H1 (cell line): ENCODE results near the gene LMNTD1. TPM values are rescaled to one million over a fixed set of nuclear protein-coding genes. Genes with fewer than 3 reads are reported as not detected.

Experiments
- CTCF ChIA-PET: fragments of 300-600 bp; sonication (Branson Sonifier 250); formaldehyde crosslinking; loops from one replicate; lab custom pipeline; 2021; ENCODE audit not compliant: partially characterized antibody; lab: Charles Lee
- POLR2A ChIA-PET: fragments of 300-600 bp; sonication (Branson Sonifier 250); formaldehyde crosslinking; loops from one replicate; lab custom pipeline; 2021; ENCODE audit warnings: inconsistent platforms; ENCODE audit not compliant: partially characterized antibody; lab: Charles Lee
- DNase-seq, 2 experiments: peaks; one replicate each; pipeline versions ENCODE4 v3.0.0 to v3.0.0-alpha.2; 2010 to 2022; ENCODE audit warnings: low spot score in 2 of 2, low read depth in 1 of 2, mixed read lengths in 1 of 2
- FAIRE-seq: peaks from 2 replicates; lab custom pipeline; 2011; peaks lifted over from hg19 to GRCh38; lab: Jason Lieb, UNC
- H2AFZ ChIP-seq: 2 replicates; pipeline ENCODE4 v1.8.1; 2012; ENCODE audit warnings: low read length, inconsistent platforms
- H2AK5ac ChIP-seq: 2 replicates; pipeline ENCODE4 v1.6.1; 2013; ENCODE audit warnings: low read depth, low read length
- H2BK120ac ChIP-seq: replicated peaks from 2 replicates; pipeline ENCODE3; 2013; ENCODE audit warnings: low read depth, low read length, inconsistent platforms
- H2BK12ac ChIP-seq: 2 replicates; pipeline ENCODE4 v1.6.1; 2013; ENCODE audit warnings: low read depth, low read length
- H2BK15ac ChIP-seq: 2 replicates; pipeline ENCODE4 v1.6.1; 2013; ENCODE audit warnings: low read length
- H2BK20ac ChIP-seq: 2 replicates; pipeline ENCODE4 v1.6.1; 2013; ENCODE audit warnings: low read length
- H2BK5ac ChIP-seq: 2 replicates; pipeline ENCODE4 v1.6.1; 2013; ENCODE audit warnings: low read depth, low read length
- H3K14ac ChIP-seq: 2 replicates; pipeline ENCODE4 v1.6.1; 2013; ENCODE audit warnings: inconsistent platforms; ENCODE audit not compliant: insufficient read length
- H3K18ac ChIP-seq: 2 replicates; pipeline ENCODE4 v1.6.1; 2013; ENCODE audit warnings: low read length; ENCODE audit errors: extremely low read depth
- H3K23ac ChIP-seq: 2 replicates; pipeline ENCODE4 v1.6.1; 2013; ENCODE audit warnings: inconsistent platforms; ENCODE audit not compliant: insufficient read length
- H3K23me2 ChIP-seq: 2 replicates; pipeline ENCODE4 v1.6.1; 2013; ENCODE audit warnings: low read depth, low read length
- H3K27ac ChIP-seq: 2 replicates; pipeline ENCODE4 v1.6.1; 2011; ENCODE audit warnings: low read depth, low read length, inconsistent platforms
- H3K27me3 ChIP-seq, 4 experiments: replicated peaks in 1 of 4; 1 replicate in 1 of 4; 2 replicates in 3 of 4; pipeline versions ENCODE4 v1.6.1 to v1.8.1; 2011 to 2013; ENCODE audit warnings: low read length in 3 of 4, mild to moderate bottlenecking in 3 of 4, inconsistent platforms in 2 of 4, mixed read lengths in 2 of 4, moderate library complexity in 1 of 4; ENCODE audit not compliant: control insufficient read depth in 3 of 4, insufficient read depth in 3 of 4; ENCODE audit errors: extremely low read depth in 1 of 4
- H3K36me3 ChIP-seq, 4 experiments: 2 replicates each; pipeline versions ENCODE4 v1.6.1 to v1.8.1; 2011 to 2013; ENCODE audit warnings: mild to moderate bottlenecking in 4 of 4, low read length in 3 of 4, moderate library complexity in 2 of 4, control low read depth in 1 of 4, inconsistent platforms in 1 of 4; ENCODE audit not compliant: insufficient read depth in 4 of 4, control insufficient read depth in 2 of 4
- H3K4ac ChIP-seq: replicated peaks from 2 replicates; pipeline ENCODE3; 2013; ENCODE audit warnings: low read length, low read depth, mixed read lengths, inconsistent platforms; ENCODE audit not compliant: insufficient read length
- H3K4me1 ChIP-seq, 4 experiments: replicated peaks in 1 of 4; 1 replicate in 1 of 4; 2 replicates in 3 of 4; pipeline versions ENCODE4 v1.6.1 to v1.8.1; 2011 to 2013; ENCODE audit warnings: low read length in 3 of 4, inconsistent platforms in 2 of 4, mixed read lengths in 1 of 4; ENCODE audit not compliant: insufficient read depth in 4 of 4, control insufficient read depth in 3 of 4
- H3K4me2 ChIP-seq, 2 experiments: 2 replicates each; pipeline versions ENCODE4 v1.6.1 to v1.8.1; 2011 to 2013; ENCODE audit warnings: low read depth in 2 of 2, low read length in 2 of 2, control low read depth in 1 of 2, inconsistent platforms in 1 of 2, mild to moderate bottlenecking in 1 of 2; ENCODE audit not compliant: insufficient read depth in 1 of 2
- H3K4me3 ChIP-seq, 4 experiments: fragments of 200-600, 300-600 bp in 1 of 4; sonication (generic), shearing (Covaris generic), sonication (Bioruptor Twin) in 1 of 4; 2 replicates each; pipeline versions ENCODE4 v1.5.1 to v1.8.1; 2011 to 2016; ENCODE audit warnings: low read length in 4 of 4, low read depth in 3 of 4, control low read depth in 2 of 4, inconsistent platforms in 2 of 4, mild to moderate bottlenecking in 2 of 4, mixed read lengths in 1 of 4, moderate library complexity in 1 of 4; ENCODE audit not compliant: insufficient read depth in 2 of 4; ENCODE audit errors: extremely low read depth in 1 of 4
- H3K56ac ChIP-seq: replicated peaks from 2 replicates; pipeline ENCODE3; 2013; ENCODE audit warnings: low read depth, mild to moderate bottlenecking, mixed read lengths, low read length, inconsistent platforms; ENCODE audit not compliant: insufficient read length
- H3K79me1 ChIP-seq: 2 replicates; pipeline ENCODE4 v1.6.1; 2013; ENCODE audit warnings: low read depth, low read length, control low read depth
- H3K79me2 ChIP-seq, 2 experiments: 2 replicates each; pipeline versions ENCODE4 v1.6.1 to v1.8.1; 2012 to 2013; ENCODE audit warnings: low read length in 2 of 2, mild to moderate bottlenecking in 2 of 2, inconsistent platforms in 1 of 2; ENCODE audit not compliant: insufficient read depth in 2 of 2, control insufficient read depth in 1 of 2
- H3K9ac ChIP-seq, 4 experiments: replicated peaks in 1 of 4; 1 replicate in 1 of 4; 2 replicates in 3 of 4; pipeline versions ENCODE4 v1.6.1 to v1.8.1; 2011 to 2013; ENCODE audit warnings: low read depth in 3 of 4, low read length in 3 of 4, control low read depth in 2 of 4, mild to moderate bottlenecking in 2 of 4, moderate library complexity in 2 of 4, inconsistent platforms in 1 of 4; ENCODE audit errors: extremely low read depth in 1 of 4
- H3K9me3 ChIP-seq, 2 experiments: 2 replicates each; pipeline versions ENCODE4 v1.6.1 to v1.8.1; 2012 to 2013; ENCODE audit warnings: mild to moderate bottlenecking in 2 of 2, moderate library complexity in 2 of 2, control low read depth in 1 of 2, inconsistent platforms in 1 of 2, low read depth in 1 of 2, low read length in 1 of 2, mixed read lengths in 1 of 2; ENCODE audit not compliant: insufficient read depth in 2 of 2
- H4K20me1 ChIP-seq, 2 experiments: replicated peaks in 1 of 2; 2 replicates each; pipeline versions ENCODE3 to v1.8.1; 2011 to 2013; ENCODE audit warnings: inconsistent platforms in 2 of 2, low read length in 2 of 2, mild to moderate bottlenecking in 1 of 2; ENCODE audit not compliant: insufficient read depth in 2 of 2, control insufficient read depth in 1 of 2
- H4K5ac ChIP-seq: 2 replicates; pipeline ENCODE4 v1.6.1; 2013; ENCODE audit warnings: low read length, low read depth, mixed read lengths, inconsistent platforms; ENCODE audit not compliant: insufficient read length
- H4K8ac ChIP-seq: 2 replicates; pipeline ENCODE4 v1.8.0; 2013; ENCODE audit warnings: mild to moderate bottlenecking, moderate library complexity, low read length, inconsistent platforms; ENCODE audit not compliant: insufficient read depth; ENCODE audit errors: extremely low read depth
- H4K91ac ChIP-seq: replicated peaks from 2 replicates; pipeline ENCODE3; 2013; ENCODE audit warnings: low read length, mixed read lengths, inconsistent platforms; ENCODE audit not compliant: insufficient read length
- ATF3 ChIP-seq: IDR thresholded peaks from 2 replicates; pipeline ENCODE4 v1.6.1; 2011; ENCODE audit warnings: low read depth, mild to moderate bottlenecking, low read length; ENCODE audit not compliant: insufficient read depth
- BACH1 ChIP-seq: IDR thresholded peaks from 2 replicates; pipeline ENCODE4 v1.6.1; 2012; ENCODE audit warnings: low read length, improper control_type of control experiment
- CTBP2 ChIP-seq: IDR thresholded peaks from 2 replicates; pipeline ENCODE4 v1.7.0; 2011; ENCODE audit warnings: borderline replicate concordance, mild to moderate bottlenecking, moderate library complexity, mixed read lengths, low read length; ENCODE audit not compliant: insufficient read depth, insufficient read length
- EP300 ChIP-seq, 2 experiments: IDR thresholded peaks; 1 replicate in 1 of 2; 2 replicates in 1 of 2; pipeline ENCODE4 v1.6.1; 2011 to 2012; ENCODE audit warnings: low read depth in 2 of 2, low read length in 2 of 2, mild to moderate bottlenecking in 2 of 2, borderline replicate concordance in 1 of 2, inconsistent platforms in 1 of 2, moderate library complexity in 1 of 2
- KDM1A ChIP-seq: fragments of 200-600, 300-600 bp; sonication (generic); IDR thresholded peaks from 2 replicates; pipeline ENCODE4 v1.7.1; 2016; ENCODE audit warnings: mild to moderate bottlenecking, low read length, borderline replicate concordance
- KDM4A ChIP-seq: IDR thresholded peaks from one replicate; pipeline ENCODE4 v1.7.1; 2012; ENCODE audit warnings: low read depth, mild to moderate bottlenecking, moderate library complexity, low read length, inconsistent platforms; ENCODE audit not compliant: severe bottlenecking
- WGBS, 2 experiments: shearing (Covaris generic) in 1 of 2; methylation state at CpG; one replicate each; pipeline versions ENCODE4 v1.1.6 to v1.1.7; 2013 to 2015; ENCODE audit warnings: low lambda C conversion rate in 2 of 2, mixed read lengths in 2 of 2, inconsistent platforms in 1 of 2, low coverage in 1 of 2, missing lambda C conversion rate in 1 of 2; ENCODE audit not compliant: insufficient replicate concordance in 2 of 2, insufficient coverage in 1 of 2, insufficient read length in 1 of 2; ENCODE audit errors: extremely low coverage in 1 of 2, missing lambda C conversion rate in 1 of 2; 5-methylcytosine and 5-hydroxymethylcytosine counted together
- polyA plus RNA-seq, 7 experiments: library from polyadenylated mRNA; depleted of rRNA in 3 of 7; stranded (reverse) in 5 of 7; unstranded in 2 of 7; fragments of >200 nt in 5 of 7; fragments of 200-250 nt in 2 of 7; gene quantifications; 1 replicate in 5 of 7; 2 replicates in 1 of 7; 4 replicates in 1 of 7; pipeline versions ENCODE4 v1.2.1 to v1.2.3, GENCODE V29; 2011 to 2013; ENCODE audit warnings: missing spikeins in 2 of 7, mixed read lengths in 2 of 7
- total RNA-seq: library from RNA; stranded (reverse); fragmentation: NEBNext Ultra II Directional; extraction: Animal tissue kit (Norgen Biotek cat#: 25700); gene quantifications from 2 replicates; pipeline ENCODE4 v1.2.1, GENCODE V29; 2021
- TF ChIP-seq, protein P1 (sequence below), 3 experiments: IDR thresholded peaks; 1 replicate in 2 of 3; 2 replicates in 1 of 3; pipeline versions ENCODE4 v1.5.1 to v1.6.1; 2011; ENCODE audit warnings: low read length in 3 of 3, mild to moderate bottlenecking in 3 of 3, inconsistent platforms in 2 of 3, low read depth in 1 of 3, moderate library complexity in 1 of 3; ENCODE audit not compliant: insufficient read depth in 1 of 3; ENCODE audit errors: control extremely low read depth in 1 of 3

Gene LMNTD1
- total and polyA plus RNA-seq, 2 of the 8 experiments (the other 6 are each of a cell fraction or from before 2014, with no cell fraction given) = not detected

GRCh38 chr12:25570418-25570817 is 17.3 kb upstream of the LMNTD1 start:
- no peak overlapping the region for H3K14ac ChIP-seq
- H3K79me1 ChIP-seq = no peaks in the 10 kb centered on the region
- H2AK5ac ChIP-seq = no peak overlapping the region
- H3K27me3 ChIP-seq = no peaks in the 10 kb centered on the region
- H3K4ac ChIP-seq = no peak overlapping the region
- H3K18ac ChIP-seq = no peak overlapping the region
- H3K9ac ChIP-seq = no peak overlapping the region
- DNase-seq (no peak), FAIRE-seq (no peak)
- ChIA-PET CTCF (no interaction called here), POLR2A (no interaction called here)
- no peak overlapping the region for H2AFZ ChIP-seq
- TF ChIP-seq BACH1 = no peak
- TF ChIP-seq KDM1A = no peak
- TF ChIP-seq CTBP2 = no peak
- no peak for TF ChIP-seq KDM4A
- no peak for TF ChIP-seq ATF3
- TF ChIP-seq, protein P1, sequence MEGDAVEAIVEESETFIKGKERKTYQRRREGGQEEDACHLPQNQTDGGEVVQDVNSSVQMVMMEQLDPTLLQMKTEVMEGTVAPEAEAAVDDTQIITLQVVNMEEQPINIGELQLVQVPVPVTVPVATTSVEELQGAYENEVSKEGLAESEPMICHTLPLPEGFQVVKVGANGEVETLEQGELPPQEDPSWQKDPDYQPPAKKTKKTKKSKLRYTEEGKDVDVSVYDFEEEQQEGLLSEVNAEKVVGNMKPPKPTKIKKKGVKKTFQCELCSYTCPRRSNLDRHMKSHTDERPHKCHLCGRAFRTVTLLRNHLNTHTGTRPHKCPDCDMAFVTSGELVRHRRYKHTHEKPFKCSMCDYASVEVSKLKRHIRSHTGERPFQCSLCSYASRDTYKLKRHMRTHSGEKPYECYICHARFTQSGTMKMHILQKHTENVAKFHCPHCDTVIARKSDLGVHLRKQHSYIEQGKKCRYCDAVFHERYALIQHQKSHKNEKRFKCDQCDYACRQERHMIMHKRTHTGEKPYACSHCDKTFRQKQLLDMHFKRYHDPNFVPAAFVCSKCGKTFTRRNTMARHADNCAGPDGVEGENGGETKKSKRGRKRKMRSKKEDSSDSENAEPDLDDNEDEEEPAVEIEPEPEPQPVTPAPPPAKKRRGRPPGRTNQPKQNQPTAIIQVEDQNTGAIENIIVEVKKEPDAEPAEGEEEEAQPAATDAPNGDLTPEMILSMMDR (IDR thresholded peaks at IDR 0.05; ENCODE audit: control extremely low read depth in 1 of 3, insufficient read depth in 1 of 3, low read depth in 1 of 3, low read length in 3 of 3) = no peak
- no peak for TF ChIP-seq EP300 (IDR thresholded peaks at IDR 0.05; ENCODE audit: borderline replicate concordance in 1 of 2, low read depth in 2 of 2, low read length in 2 of 2)
- no peak overlapping the region for H3K27ac ChIP-seq
- no peak overlapping the region for H4K91ac ChIP-seq
- H2BK5ac ChIP-seq = no peak overlapping the region
- WGBS, 2 experiments = 67% methylated on average over 1 of the region's 1 CpG; no CpG with 5 or more reads in 1 of the 2 experiments
- H4K8ac ChIP-seq = no peak overlapping the region
- no peak overlapping the region for H2BK15ac ChIP-seq
- no peak overlapping the region for H4K5ac ChIP-seq
- H3K4me1 ChIP-seq = no peaks in the 10 kb centered on the region; a peak in 1 of 7 replicates
- H3K4me3 ChIP-seq = no peak overlapping the region
- no peak overlapping the region for H2BK20ac ChIP-seq
- H2BK12ac ChIP-seq = no peak overlapping the region
- no peaks in the 10 kb centered on the region for H3K36me3 ChIP-seq
- 0 out of 4 replicates have a peak, but pooled peaks cover 0 to 3% of the 10 kb centered on the region in 2 experiments for H3K9me3 ChIP-seq
- no peak overlapping the region for H2BK120ac ChIP-seq
- no peaks in the 10 kb centered on the region for H3K23me2 ChIP-seq
- H3K23ac ChIP-seq = no peak overlapping the region
- H3K79me2 ChIP-seq = no peaks in the 10 kb centered on the region
- H4K20me1 ChIP-seq = no peaks in the 10 kb centered on the region
- no peak overlapping the region for H3K4me2 ChIP-seq
- no peak overlapping the region for H3K56ac ChIP-seq
